Thoracic aorta (tissue), 2 donors: Measurements from ENCODE around the gene RAB31. TPM values are rescaled to one million over a fixed set of nuclear protein-coding genes. Genes with fewer than 3 reads are reported as not detected.

Experiments used
- ATAC-seq: fragments of 150-250 bp; one replicate; pipeline ENCODE4 v1.8.0; 2017; ENCODE audit warnings: low read depth; ENCODE audit not compliant: insufficient number of reproducible peaks, low FRiP score
- DNase-seq: peaks from one replicate; pipeline ENCODE4 v3.0.0-alpha.2; 2020; ENCODE audit warnings: low spot score
- H3K27ac ChIP-seq, 2 donors: fragments of 200-600 bp; sonication (generic); 1 replicate in 1 of 2; 2 replicates in 1 of 2; pipeline ENCODE4 v1.5.1; 2016; ENCODE audit warnings: mild to moderate bottlenecking in 2 of 2, moderate library complexity in 2 of 2
- H3K27me3 ChIP-seq: fragments of 200-600 bp; sonication (generic); replicated peaks from 2 replicates; pipeline ENCODE4 v1.6.0; 2016; ENCODE audit warnings: mild to moderate bottlenecking; ENCODE audit not compliant: insufficient read depth
- H3K36me3 ChIP-seq: fragments of 200-600 bp; sonication (generic); one replicate; pipeline ENCODE4 v1.5.1; 2016
- H3K4me1 ChIP-seq, 2 donors: fragments of 200-600 bp; sonication (generic); 1 replicate in 1 of 2; 2 replicates in 1 of 2; pipeline versions ENCODE4 v1.5.1 to v1.6.0; 2016; ENCODE audit warnings: low read depth in 2 of 2, mild to moderate bottlenecking in 1 of 2; ENCODE audit not compliant: control insufficient read depth in 1 of 2
- H3K4me3 ChIP-seq: fragments of 200-600 bp; sonication (generic); 2 replicates; pipeline ENCODE4 v1.5.1; 2016; ENCODE audit warnings: mild to moderate bottlenecking
- H3K9me3 ChIP-seq: fragments of 200-600 bp; sonication (generic); 2 replicates; pipeline ENCODE4 v1.5.1; 2016
- CTCF ChIP-seq: fragments of 200-600 bp; sonication (generic); IDR thresholded peaks from one replicate; pipeline ENCODE4 v1.5.1; 2019; ENCODE audit warnings: antibody characterized with exemption
- total RNA-seq, 2 donors: library from RNA; depleted of rRNA; stranded (reverse); fragments of >200 nt; gene quantifications; one replicate each; pipeline versions ENCODE4 v1.1.0 to v1.2.3, GENCODE V29; 2016

The RAB31 gene
- total RNA-seq, 2 donors from 2014 or later = 92.9 to 110 TPM

- Histone ChIP-seq H3K27ac (peak overlapping the region; percentile 67 to 83), H3K4me3 (peak overlapping the region; percentile 34), H3K27me3 (no peaks in the 10 kb centered on the region), H3K9me3 (no peaks in the 10 kb centered on the region), H3K4me1 (peaks cover 9 to 25% of the 10 kb centered on the region in 2 donors), H3K36me3 (no peaks in the 10 kb centered on the region)
- ATAC-seq = no peak
- DNase-seq = no peak
- no peak for TF ChIP-seq CTCF
Observed at GRCh38 chr18:9685615-9685890, 22.5 kb upstream of the RAB31 start.

- ATAC-seq (no peak), DNase-seq (no peak)
- Histone ChIP-seq H3K27me3 (no peaks in the 10 kb centered on the region), H3K27ac (no peak overlapping the region), H3K4me3 (no peak overlapping the region), H3K36me3 (no peaks in the 10 kb centered on the region), H3K9me3 (no peaks in the 10 kb centered on the region), H3K4me1 (peaks cover 9 to 25% of the 10 kb centered on the region in 2 donors)
- no peak for TF ChIP-seq CTCF
Observed at GRCh38 chr18:9688036-9688741, 19.9 kb upstream of the RAB31 start.

GRCh38 chr18:9689253-9689652 lies 18.8 kb upstream of the RAB31 start:
- ATAC-seq (no peak), DNase-seq (no peak)
- no peaks in the 10 kb centered on the region for H3K9me3 ChIP-seq
- no peaks in the 10 kb centered on the region for H3K36me3 ChIP-seq
- H3K27ac ChIP-seq = no peak overlapping the region
- no peak for TF ChIP-seq CTCF
- no peaks in the 10 kb centered on the region for H3K27me3 ChIP-seq
- H3K4me3 ChIP-seq = no peak overlapping the region
- H3K4me1 ChIP-seq = peaks cover 9 to 16% of the 10 kb centered on the region in 2 donors

- Histone ChIP-seq H3K36me3 (no peaks in the 10 kb centered on the region), H3K27ac (no peak overlapping the region), H3K9me3 (no peaks in the 10 kb centered on the region), H3K27me3 (no peaks in the 10 kb centered on the region), H3K4me1 (peaks cover 1 to 2% of the 10 kb centered on the region in 2 donors), H3K4me3 (no peak overlapping the region)
- DNase-seq (no peak), ATAC-seq (no peak)
- no peak for TF ChIP-seq CTCF
Observed at GRCh38 chr18:9690418-9691188, 17.5 kb upstream of the RAB31 start.

- no peak overlapping the region for H3K4me3 ChIP-seq
Observed at GRCh38 chr18:9691235-9691634, 16.9 kb upstream of the RAB31 start.

More at GRCh38 chr18:9691235-9691634, 16.9 kb upstream of the RAB31 start:
- no peaks in the 10 kb centered on the region for H3K9me3 ChIP-seq
- no peak for TF ChIP-seq CTCF
- no peaks in the 10 kb centered on the region for H3K36me3 ChIP-seq
- H3K27ac ChIP-seq = no peak overlapping the region
- no peaks in the 10 kb centered on the region for H3K27me3 ChIP-seq
- ATAC-seq = no peak
- H3K4me1 ChIP-seq = no peaks in the 10 kb centered on the region
- DNase-seq = no peak
